ENCODE measurements around the gene MTREX.

DNA sequence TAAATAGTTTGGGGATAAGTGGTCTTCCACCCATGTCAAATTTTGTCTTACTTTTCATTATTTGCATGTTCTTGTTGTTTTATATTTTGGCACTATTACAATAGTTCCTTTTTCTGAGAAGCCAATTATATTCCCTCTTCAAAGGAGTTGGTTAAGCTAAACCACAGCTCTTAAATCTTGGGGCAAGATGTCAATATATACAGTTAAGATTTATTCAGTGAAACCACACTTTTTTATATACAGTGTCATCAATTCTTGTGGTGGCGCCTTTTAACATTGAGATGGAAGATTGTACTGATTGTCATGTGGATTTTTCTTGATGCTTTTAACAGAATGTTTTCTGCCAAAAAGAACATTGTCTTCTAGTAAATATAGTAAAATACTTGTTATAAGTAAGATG is 104.1 kb downstream of the MTREX start:
- TF ChIP-seq CTCF (IDR thresholded peaks at IDR 0.05), result no peak
- TF ChIP-seq EP300 (IDR thresholded peaks at IDR 0.05), result no peak
